Gastroesophageal sphincter (tissue), 4 donors: Measurements from ENCODE around the gene FAM193A. TPM values are rescaled to one million over a fixed set of nuclear protein-coding genes. Genes with fewer than 3 reads are reported as not detected.
"Not testable (repeated sequence)": the region's sequence is repeated elsewhere in the genome, so short reads cannot be mapped to it uniquely, and the experiment has no call there.

Experiments
- ATAC-seq: fragments of 150-250 bp; one replicate; pipeline ENCODE4 v1.9.1; 2016; ENCODE audit warnings: mild to moderate bottlenecking, moderate library complexity
- H3K27ac ChIP-seq, 4 donors: fragments of 200-600 bp; sonication (generic) in 3 of 4; 1 replicate in 3 of 4; 2 replicates in 1 of 4; pipeline ENCODE4 v1.5.1; 2016 to 2019
- H3K27me3 ChIP-seq: fragments of 200-600 bp; sonication (generic); one replicate; pipeline ENCODE4 v1.5.1; 2019
- H3K36me3 ChIP-seq, 2 donors: fragments of 200-600 bp; sonication (generic); one replicate each; pipeline ENCODE4 v1.5.1; 2019; ENCODE audit warnings: control low read depth in 1 of 2
- H3K4me1 ChIP-seq, 3 donors: fragments of 200-600 bp; sonication (generic); 1 replicate in 2 of 3; 2 replicates in 1 of 3; pipeline ENCODE4 v1.5.1; 2016 to 2019; ENCODE audit warnings: control low read depth in 2 of 3
- H3K4me3 ChIP-seq, 2 donors: fragments of 200-600 bp; sonication (generic); one replicate each; pipeline ENCODE4 v1.5.1; 2019; ENCODE audit warnings: mild to moderate bottlenecking in 1 of 2, moderate library complexity in 1 of 2
- H3K9me3 ChIP-seq, 3 donors: fragments of 200-600 bp; sonication (generic); one replicate each; pipeline ENCODE4 v1.5.1; 2017 to 2019; ENCODE audit warnings: control low read depth in 2 of 3
- EP300 ChIP-seq: sonication (generic); formaldehyde crosslinking; IDR thresholded peaks from one replicate; pipeline ENCODE4 v1.6.1; 2017; ENCODE audit warnings: antibody characterized with exemption, mild to moderate bottlenecking
- POLR2A ChIP-seq, 2 donors: fragments of 450-650 bp; IDR thresholded peaks; one replicate each; pipeline ENCODE4 v1.6.1; 2017; ENCODE audit warnings: antibody characterized with exemption in 2 of 2, mild to moderate bottlenecking in 2 of 2, moderate library complexity in 1 of 2
- POLR2AphosphoS5 ChIP-seq: sonication (generic); formaldehyde crosslinking; IDR thresholded peaks from one replicate; pipeline ENCODE4 v1.6.1; 2017; ENCODE audit warnings: antibody characterized with exemption
- WGBS, 2 donors: methylation state at CpG; one replicate each; pipeline ENCODE4 v1.1.5; 2018; ENCODE audit warnings: low coverage in 1 of 2; 5-methylcytosine and 5-hydroxymethylcytosine counted together
- total RNA-seq, 4 donors: library from RNA; depleted of rRNA; stranded (reverse); fragments of >200 nt; gene quantifications; one replicate each; pipeline ENCODE4 v1.1.0, GENCODE V29; 2016
- TF ChIP-seq, protein P1 (sequence below), 4 experiments: fragments of 200-600 bp in 2 of 4; fragments of 450-650 bp in 2 of 4; sonication (generic) in 1 of 4; IDR thresholded peaks; one replicate each; pipeline ENCODE4 v1.5.1; 2017 to 2019; ENCODE audit warnings: antibody characterized with exemption in 4 of 4, mild to moderate bottlenecking in 2 of 4, moderate library complexity in 2 of 4

The FAM193A gene
- total RNA-seq, 4 donors from 2014 or later: 24.5 to 35.6 (median 30.2) TPM

DNA sequence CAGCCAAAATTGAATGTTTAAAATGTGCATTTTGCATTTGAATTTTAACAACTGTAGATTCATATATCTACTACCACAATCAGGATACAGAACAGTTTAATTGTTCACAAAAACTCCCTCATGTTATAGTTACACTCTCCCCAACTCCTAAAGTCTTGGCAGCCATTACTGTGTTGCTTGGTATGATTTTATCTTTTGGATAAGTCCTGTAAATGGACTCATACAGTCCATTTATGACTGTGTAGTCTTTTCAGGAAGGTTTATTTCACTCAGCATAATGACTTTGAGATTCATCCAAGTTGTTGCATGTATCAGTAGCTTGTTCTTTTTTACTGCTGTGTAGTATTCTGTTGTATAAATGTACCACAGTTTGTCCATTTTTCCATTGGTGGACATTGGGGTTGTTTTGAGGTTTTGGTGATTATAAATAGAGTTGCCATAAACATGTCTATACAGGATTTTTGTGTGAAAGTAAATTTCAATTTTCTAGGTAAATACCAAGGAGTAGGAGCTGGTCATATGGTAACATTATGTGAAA is 9.9 kb downstream of the FAM193A start:
- no peaks in the 10 kb centered on the region for H3K36me3 ChIP-seq
- no peak overlapping the region for H3K4me3 ChIP-seq
- TF ChIP-seq POLR2A (IDR thresholded peaks at IDR 0.05): no peak
- TF ChIP-seq EP300: no peak
- TF ChIP-seq, protein P1, sequence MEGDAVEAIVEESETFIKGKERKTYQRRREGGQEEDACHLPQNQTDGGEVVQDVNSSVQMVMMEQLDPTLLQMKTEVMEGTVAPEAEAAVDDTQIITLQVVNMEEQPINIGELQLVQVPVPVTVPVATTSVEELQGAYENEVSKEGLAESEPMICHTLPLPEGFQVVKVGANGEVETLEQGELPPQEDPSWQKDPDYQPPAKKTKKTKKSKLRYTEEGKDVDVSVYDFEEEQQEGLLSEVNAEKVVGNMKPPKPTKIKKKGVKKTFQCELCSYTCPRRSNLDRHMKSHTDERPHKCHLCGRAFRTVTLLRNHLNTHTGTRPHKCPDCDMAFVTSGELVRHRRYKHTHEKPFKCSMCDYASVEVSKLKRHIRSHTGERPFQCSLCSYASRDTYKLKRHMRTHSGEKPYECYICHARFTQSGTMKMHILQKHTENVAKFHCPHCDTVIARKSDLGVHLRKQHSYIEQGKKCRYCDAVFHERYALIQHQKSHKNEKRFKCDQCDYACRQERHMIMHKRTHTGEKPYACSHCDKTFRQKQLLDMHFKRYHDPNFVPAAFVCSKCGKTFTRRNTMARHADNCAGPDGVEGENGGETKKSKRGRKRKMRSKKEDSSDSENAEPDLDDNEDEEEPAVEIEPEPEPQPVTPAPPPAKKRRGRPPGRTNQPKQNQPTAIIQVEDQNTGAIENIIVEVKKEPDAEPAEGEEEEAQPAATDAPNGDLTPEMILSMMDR (IDR thresholded peaks at IDR 0.05): no peak
- no peak for TF ChIP-seq POLR2AphosphoS5
- ATAC-seq: no peak
- peaks cover 0 to 26% (median 0%) of the 10 kb centered on the region in 3 donors for H3K4me1 ChIP-seq
- no peaks in the 10 kb centered on the region for H3K27me3 ChIP-seq
- no peaks in the 10 kb centered on the region for H3K9me3 ChIP-seq
- no peak overlapping the region for H3K27ac ChIP-seq

DNA sequence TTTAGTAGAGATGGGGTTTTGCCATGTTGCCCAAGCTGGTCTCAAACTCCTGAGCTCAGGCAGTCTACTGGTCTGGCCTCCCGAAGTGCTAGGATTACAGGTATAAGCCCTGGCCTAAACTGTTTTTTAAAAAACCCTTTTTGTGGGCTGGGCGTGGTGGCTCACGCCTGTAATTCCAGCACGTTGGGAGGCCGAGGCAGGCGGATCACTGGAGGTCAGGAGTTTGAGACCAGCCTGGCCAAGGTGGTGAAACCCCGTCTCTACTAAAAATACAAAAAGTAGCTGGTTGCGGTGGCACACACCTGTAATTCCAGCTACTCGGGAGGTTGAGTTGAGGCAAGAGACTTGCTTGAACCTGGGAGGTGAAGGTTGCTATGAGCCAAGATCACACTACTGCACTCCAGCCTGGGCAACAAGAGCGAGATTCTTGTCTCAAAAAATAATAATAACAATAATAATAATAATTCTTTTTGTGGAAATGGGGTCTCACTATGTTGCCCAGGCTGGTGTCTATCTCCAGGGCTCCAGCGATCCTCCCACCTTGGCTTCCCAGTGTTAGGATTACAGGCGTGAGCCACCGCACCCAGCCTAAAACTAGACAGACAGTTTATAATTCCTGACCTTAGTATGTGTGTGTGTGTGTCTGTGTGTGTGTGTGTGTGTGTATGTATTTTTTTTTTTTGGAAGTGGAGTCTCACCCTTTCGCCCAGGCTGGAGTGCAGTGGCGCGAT is 10.7 kb downstream of the FAM193A start:
- H3K4me1 ChIP-seq: peaks cover 0 to 18% (median 0%) of the 10 kb centered on the region in 3 donors
- not testable (repeated sequence) for H3K27ac ChIP-seq, H3K36me3 ChIP-seq, ATAC-seq, H3K9me3 ChIP-seq, H3K27me3 ChIP-seq, H3K4me3 ChIP-seq
- 97 to 98% methylated on average over 7 to 8 of the region's 16 CpGs for WGBS, 2 donors

DNA sequence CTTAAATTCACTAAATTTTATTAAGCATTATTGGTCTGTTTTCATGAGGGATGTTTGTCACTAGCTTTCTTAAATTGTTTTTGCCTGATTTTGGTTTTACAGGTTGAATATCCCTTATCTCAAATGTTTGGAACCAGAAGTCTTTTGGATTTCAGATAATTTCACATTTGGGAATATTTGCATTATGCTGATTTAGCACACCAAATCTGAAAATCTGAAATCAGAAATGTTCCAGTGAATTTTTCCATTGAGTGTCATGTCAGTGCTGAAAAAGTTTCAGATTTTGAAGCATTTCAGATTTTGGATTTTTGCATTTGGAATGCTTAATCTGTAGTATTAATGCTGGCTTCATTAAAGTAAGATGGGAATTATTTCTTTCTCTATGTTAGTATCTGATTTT is 14.7 kb downstream of the FAM193A start:
- ATAC-seq: no peak
- no peaks in the 10 kb centered on the region for H3K36me3 ChIP-seq
- no peaks in the 10 kb centered on the region for H3K27me3 ChIP-seq
- peaks cover 0 to 20% (median 4%) of the 10 kb centered on the region in 3 donors for H3K4me1 ChIP-seq
- no peak overlapping the region for H3K27ac ChIP-seq
- no peak overlapping the region for H3K4me3 ChIP-seq
- TF ChIP-seq POLR2AphosphoS5 (no peak), POLR2A (IDR thresholded peaks at IDR 0.05) (no peak), EP300 (no peak)
- TF ChIP-seq, protein P1 (IDR thresholded peaks at IDR 0.05): no peak
- H3K9me3 ChIP-seq: no peaks in the 10 kb centered on the region

DNA sequence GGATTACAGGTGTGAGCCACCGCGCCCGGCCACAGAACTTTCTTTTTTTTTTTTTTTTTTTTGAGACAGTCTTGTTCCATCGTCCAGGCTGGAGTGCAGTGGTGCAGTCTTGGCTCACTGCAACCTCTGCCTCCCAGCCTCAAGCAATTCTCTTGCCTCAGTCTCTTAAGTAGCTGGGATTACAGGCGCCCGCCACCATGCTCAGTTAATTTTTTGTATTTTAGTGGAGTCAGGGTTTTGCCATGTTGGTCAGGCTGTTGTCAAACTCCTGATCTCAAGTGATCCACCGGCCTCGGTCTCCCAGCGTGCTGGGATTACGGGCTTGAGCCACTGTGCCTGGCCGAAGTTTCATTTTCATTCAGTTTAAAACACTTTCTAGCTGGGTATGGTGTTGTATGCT is 16.4 kb downstream of the FAM193A start:
- 96 to 100% methylated on average over 3 to 5 of the region's 11 CpGs for WGBS, 2 donors
- Histone ChIP-seq H3K9me3 (no peaks in the 10 kb centered on the region), H3K4me3 (no peak overlapping the region), H3K27me3 (no peaks in the 10 kb centered on the region), H3K36me3 (no peaks in the 10 kb centered on the region), H3K27ac (no peak overlapping the region), H3K4me1 (peaks cover 0 to 15% (median 4%) of the 10 kb centered on the region in 3 donors)
- TF ChIP-seq POLR2AphosphoS5 (no peak), EP300 (no peak), POLR2A (IDR thresholded peaks at IDR 0.05) (no peak)
- TF ChIP-seq, protein P1 (IDR thresholded peaks at IDR 0.05): no peak
- no peak for ATAC-seq

- 85 to 97% methylated on average over 3 to 5 of the region's 6 CpGs for WGBS, 2 donors
- no peaks in the 10 kb centered on the region for H3K9me3 ChIP-seq
- no peak for ATAC-seq
- no peaks in the 10 kb centered on the region for H3K27me3 ChIP-seq
- peaks cover 0 to 58% (median 7%) of the 10 kb centered on the region in 3 donors for H3K4me1 ChIP-seq
- no peaks in the 10 kb centered on the region for H3K36me3 ChIP-seq
- no peak for TF ChIP-seq POLR2A (IDR thresholded peaks at IDR 0.05)
- TF ChIP-seq EP300: no peak
- no peak for TF ChIP-seq POLR2AphosphoS5
- TF ChIP-seq, protein P1 (IDR thresholded peaks at IDR 0.05): no peak
- H3K27ac ChIP-seq: no peak overlapping the region
- H3K4me3 ChIP-seq: no peak overlapping the region
These were observed 21.9 kb downstream of the FAM193A start for GRCh38 chr4:2558301-2558700.
